Hepatic stellate cell (primary cell): ENCODE measurements around the gene TNFRSF1B.
A peak's percentile ranks its signal among the peaks of the same experiment; 100 is the strongest.

Experiments used
- DNase-seq: peaks from one replicate; pipeline ENCODE4 v3.0.0; 2011; ENCODE audit warnings: low spot score

TNFRSF1B gene

DNA sequence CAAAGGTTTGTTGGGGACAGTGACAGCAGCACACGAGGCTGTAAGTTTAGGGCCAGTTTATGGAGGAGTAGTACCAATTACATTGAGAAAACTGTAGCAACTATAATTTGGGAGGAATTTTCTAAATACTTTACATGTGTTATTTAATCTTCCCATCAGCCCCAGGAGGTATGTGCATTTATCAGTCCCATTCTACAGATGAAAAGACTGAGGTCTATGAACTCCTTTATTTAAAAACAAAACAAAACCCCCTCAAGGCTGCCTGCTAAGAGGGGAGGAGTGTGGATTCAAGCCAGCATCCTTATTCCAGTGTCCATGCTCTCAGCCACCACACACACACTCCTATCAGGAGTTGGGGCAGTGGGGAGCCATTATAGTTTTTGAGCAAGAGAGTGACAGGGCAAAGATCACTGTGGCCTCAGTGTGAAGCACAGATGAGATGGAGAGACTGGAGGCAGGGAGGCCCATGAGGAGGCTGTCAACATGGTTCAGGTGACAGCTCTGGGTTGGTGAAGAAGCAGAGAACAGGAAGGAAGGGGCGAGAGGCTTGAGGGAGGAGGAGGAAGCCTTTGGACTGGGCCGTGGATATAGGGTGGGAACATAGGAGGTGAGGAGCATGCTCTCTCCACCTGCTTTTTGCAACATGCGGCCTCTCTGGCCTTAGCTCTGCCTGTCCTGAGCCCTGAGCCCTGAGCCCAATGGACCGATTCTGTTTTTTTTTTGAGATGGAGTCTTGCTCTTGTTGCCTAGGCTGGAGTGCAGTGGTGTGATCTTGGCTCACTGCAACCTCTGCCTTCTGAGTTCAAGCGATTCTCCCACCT lies 9.7 kb downstream of the TNFRSF1B start:
- DNase-seq, result no peak

DNA sequence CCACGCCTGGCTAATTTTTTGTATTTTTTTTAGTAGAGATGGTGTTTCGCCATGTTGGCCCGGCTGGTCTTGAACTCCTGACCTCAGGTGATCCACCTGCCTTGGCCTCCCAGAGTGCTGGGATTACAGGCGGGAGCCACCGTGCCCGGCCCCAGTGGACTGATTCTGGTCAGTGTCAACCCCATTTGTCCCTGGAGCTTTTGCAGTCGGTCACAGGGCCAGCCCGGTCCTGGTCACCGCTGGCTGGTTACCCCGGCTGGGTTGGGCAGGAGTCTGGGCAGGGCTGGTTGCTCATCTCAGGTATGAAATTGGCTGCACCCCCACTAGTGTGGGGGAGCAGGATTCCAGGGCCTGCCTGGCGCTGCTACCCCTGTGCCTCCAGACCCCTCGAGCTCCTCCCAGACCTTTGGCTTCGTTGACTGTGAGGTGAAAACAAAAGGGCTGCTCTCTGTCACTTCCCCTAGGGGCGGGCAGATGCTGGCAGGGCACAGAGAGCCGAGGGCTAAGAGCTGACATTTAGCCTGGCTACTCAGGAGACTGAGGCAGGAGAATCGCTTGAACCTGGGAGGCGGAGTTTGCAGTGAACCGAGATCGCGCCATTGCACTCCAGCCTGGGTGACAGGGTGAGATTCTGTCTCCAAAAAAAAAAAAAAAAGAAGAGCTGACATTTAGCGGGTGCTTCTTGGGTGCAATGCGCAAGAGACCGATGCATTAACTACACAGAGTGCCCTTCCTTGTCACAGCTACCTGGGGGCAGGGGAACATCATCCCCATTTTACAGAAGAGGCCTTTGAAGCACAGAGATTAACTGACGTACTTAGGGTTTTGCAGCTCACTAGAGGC lies 10.6 kb downstream of the TNFRSF1B start:
- DNase-seq, result no peak

DNA sequence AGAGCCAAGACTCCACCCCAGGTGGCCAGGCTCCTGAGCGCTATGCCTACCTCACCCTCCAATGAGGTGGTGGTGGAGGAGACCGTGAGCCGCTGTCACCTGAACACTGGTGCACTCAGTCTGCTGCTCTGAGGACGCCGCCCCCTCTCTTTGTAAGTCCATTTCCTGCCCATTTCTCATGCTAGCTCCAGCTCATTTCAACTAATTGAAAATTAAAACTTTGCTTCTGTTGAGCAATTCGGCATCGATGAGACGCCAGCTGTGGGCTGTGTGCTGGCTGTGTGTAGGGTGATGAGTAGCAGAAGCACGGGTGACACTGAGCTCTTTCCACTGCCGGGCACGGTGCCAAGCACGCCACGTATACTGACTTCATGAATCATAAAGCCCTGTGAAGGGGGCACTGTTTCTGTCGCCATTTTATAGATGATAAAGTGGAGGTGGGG lies 11.2 kb downstream of the TNFRSF1B start:
- DNase-seq, result peak; percentile 89

DNA sequence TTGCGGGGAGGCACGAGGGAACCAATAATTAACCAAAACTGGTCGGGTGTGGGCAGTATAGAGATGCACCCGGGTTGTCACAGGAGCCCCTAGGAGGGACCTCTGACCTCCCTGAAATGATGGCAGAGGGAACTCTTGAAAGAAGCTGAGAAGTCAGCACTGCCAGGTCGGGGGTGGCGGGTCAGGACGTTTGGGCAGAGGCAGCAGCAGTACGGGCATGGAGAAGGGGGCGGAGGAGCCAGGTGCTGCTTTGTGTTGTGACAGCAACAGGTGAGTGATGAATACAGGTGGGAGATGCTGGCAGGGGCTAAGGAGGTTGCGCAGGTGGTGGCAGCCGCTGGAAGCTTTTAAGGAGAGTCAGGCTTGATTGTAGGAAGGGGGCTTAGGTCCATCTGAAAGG lies 11.7 kb downstream of the TNFRSF1B start:
- no peak for DNase-seq

DNA sequence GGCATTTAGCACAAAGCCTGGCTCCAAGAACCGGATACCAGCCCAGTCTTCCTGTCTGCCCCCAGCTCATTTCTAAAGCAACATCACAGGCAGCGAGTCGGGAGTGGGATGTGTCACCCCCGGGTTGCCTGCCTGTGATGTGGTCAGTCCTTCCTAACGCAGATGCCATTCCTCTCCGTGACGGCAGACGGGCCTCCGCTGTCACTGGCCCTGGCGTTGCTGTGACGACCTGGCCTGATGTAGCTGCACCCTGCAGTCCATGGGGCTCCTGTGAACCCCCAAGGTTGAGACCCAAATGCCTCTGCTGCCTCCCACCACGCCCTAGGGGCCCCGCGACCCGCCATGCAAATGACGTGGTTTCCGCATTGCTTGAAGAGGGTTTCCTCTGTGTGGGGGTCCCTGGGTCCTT lies 12.3 kb downstream of the TNFRSF1B start:
- DNase-seq, result peak; percentile 94

DNA sequence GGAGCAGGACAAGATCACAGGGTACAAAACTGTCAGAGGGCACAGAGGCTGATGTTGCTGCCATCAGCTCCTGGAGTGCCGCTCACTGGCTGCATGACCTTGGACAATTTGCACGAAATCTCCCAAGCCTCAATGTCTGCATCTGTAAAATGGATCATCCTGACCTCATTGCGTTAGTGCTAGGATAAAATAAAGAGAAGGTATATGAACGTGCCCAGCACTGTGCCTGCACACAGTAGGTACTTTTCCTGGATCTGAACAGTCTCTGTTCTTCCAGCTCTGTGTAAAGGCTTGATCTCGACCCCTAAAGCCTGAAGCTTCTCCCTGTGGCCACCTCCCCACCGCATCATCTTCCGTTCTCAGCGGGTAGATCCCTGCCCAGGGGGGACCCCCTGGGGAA lies 12.9 kb downstream of the TNFRSF1B start:
- DNase-seq, result no peak

DNA sequence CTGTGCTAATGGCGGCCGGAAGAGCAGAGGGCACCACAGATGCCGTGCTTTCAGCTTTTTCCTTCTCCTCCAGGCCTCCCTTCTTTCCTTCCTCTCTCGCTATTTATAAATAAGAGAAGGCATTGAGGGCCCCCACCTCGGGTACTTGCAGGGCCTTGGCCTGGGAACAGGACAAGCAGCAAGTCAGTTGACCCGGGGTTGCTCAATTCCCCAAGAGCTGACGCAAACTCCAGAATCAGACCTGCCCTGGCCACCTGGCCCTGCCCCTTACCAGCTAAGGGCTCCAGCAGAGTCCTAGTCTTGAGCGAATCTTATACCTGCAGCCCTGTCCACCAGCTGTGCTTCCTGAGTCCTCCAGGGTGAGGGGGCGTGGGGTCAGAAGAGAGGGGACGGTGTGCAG lies 13.5 kb downstream of the TNFRSF1B start:
- DNase-seq, result no peak

DNA sequence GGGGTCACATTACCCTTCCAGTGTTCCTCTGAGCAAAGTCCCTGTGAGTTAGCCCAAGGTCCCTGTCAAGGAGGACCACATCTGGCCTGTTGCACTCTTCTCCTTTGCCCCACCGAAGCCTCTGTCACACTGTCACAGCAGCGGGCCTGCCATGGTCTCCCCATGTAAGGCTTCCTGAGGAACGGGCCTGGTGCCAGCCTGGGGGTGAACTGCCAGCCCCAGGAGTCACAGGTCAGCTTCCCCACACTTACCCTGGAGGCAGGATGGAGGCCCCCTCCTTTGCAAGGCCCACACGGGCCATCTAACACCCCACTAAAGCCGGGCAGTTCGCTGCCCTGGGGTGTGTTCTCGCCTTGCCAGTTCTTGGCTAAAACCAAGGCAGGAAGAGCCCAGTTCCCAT lies 14.1 kb downstream of the TNFRSF1B start:
- DNase-seq, result no peak

DNA sequence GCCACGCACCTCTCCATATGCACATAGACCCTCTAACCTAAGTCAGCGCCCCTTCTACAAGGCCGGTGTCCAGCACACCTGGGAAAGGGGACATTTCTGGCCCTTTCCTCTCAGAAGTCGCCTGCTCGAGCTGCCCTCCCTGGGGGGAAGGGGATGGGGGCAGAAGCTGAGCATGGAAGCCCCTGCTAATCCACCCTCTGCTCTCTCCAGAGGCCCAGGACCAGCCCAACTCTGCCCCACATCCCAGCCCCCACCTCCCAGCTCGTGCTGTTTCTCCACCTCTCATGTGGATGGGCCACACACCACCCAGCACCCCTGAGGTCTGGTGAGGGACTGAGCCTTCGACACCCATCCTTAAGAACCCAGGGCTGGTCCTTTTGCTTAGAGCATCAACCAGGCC lies 14.8 kb downstream of the TNFRSF1B start:
- no peak for DNase-seq

DNA sequence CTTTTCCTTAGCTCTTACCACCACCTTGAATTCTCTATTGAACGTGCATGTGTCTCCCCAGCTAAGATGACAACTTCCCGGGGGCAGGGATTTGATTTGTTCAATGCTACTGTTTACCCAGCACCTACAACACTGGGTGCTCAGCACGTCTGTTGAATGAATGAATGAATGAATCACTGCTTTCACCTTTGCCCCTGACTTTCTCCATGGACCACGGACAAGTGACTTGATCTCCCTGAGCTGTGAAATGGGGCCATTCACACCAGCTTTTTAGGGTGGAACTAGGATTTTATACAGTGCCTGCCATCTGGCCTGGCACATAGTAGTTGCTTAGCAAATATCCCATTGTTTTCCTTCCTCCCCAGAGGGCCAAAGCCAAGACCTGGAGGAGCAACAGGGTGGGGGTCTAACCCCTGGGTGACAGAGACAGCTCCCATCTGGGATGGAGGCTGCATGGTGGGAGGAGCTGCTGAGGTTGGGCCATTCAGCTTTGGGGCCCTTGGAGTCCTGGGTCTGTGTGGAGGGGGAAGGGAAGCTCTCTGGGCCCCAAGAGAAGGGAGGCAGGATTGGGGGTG lies 15.7 kb downstream of the TNFRSF1B start:
- DNase-seq, result no peak

DNA sequence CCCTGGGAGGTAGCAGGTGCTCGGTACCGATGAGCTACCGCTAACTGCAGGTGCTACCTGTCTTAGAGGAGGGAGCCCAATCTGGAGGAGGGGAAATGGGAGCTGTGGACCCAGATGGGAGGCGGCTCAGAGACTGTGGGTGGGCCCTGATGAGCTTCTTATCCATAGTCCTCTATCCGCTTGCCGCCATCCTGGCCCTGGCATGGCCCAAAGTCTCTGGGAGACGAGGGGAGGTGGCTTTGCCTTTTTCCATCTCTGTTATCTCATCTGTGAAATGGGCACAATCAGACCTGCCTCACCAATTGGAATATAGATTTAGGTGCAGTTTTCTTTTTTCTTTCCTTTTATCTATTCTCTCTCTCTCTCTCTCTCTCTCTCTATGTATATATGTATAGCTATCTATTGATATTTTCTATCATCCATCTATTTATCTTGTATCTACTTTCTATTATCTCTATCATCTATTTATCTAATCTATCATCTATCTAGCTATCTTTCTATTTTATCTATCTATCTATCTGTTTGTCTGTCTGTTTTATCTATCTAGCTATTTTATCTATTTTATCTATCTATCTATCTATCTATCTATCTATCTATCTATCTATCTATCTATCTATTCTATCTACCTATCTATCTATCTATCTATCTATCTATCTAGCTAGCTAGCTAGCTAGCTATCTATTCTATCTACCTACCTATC lies 16.5 kb downstream of the TNFRSF1B start:
- DNase-seq, result no peak

DNA sequence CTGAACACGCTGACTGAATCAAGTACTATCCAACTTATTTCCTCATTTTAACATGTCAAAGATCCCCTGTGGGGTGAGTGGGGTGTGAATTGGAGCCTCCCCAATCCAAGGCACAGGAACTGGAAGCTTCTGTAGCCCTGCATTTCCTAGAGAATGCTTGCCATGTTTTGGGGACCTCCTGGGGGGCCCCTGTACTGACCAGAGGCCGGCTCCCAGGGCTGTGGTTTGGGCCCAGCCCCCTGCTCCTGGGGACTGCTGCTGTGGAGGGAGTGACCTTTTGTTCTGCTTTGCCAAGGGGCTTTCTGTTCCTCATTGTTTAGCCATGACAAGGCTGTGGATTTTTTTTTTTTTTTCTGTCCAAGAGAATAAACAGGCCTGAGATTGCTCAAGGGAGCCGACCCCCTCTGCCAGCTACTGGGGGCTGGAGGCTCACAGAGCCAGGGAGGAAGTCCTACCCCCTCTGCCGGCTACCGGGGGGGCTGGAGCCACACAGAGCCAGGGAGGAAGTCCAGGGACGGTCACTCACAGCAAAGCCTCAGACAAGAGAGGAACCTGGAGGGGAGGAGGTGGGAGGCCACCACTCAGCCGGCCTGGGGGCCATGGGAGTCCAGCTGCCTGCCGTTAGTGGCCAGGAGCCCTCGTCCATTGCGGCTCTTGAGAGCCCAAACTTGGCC lies 17.4 kb downstream of the TNFRSF1B start:
- peak; percentile 98 for DNase-seq

DNA sequence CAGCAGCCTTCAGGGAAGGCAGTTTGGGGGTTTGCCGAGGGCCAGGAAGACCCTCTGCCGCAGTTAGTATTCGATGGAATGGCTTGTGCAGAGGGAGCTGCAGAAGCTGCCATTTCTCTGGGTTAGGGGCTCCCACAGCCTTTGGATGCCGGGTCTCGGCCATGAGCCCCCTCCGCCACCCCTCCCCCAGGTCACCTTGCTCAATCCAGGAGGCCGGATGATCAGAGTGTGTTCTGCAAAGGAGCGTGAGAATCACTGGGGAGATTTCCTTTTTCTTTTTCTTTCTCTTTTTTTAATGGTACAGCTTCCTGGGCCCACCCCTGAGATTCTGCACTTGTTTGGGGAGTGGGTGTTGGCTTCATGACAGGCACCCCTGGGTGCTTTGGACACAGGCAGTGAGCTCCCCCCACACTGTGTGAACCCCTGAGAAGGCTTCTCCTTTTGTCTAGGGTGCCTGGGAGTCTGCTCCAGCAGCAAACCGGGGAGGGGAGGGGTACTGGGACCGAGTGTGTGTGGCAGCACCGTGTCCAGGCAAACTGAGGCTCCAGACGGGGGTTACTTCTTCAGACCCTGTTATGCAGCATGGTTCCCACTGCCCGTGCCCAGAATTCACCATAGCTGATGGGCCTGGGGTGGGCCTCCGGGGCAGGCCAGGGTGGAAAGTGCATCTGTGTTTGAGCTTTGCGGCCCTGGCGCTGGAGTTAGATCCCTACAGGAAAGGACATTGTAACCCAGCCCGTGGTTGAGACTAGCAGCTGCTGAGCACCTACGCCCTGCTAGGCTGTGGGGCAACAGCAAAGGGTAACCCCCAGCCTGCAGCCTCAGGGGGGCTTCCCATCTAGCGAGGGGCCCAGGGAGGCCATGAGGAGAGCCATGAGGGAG lies 18.5 kb downstream of the TNFRSF1B start:
- DNase-seq, result no peak

DNA sequence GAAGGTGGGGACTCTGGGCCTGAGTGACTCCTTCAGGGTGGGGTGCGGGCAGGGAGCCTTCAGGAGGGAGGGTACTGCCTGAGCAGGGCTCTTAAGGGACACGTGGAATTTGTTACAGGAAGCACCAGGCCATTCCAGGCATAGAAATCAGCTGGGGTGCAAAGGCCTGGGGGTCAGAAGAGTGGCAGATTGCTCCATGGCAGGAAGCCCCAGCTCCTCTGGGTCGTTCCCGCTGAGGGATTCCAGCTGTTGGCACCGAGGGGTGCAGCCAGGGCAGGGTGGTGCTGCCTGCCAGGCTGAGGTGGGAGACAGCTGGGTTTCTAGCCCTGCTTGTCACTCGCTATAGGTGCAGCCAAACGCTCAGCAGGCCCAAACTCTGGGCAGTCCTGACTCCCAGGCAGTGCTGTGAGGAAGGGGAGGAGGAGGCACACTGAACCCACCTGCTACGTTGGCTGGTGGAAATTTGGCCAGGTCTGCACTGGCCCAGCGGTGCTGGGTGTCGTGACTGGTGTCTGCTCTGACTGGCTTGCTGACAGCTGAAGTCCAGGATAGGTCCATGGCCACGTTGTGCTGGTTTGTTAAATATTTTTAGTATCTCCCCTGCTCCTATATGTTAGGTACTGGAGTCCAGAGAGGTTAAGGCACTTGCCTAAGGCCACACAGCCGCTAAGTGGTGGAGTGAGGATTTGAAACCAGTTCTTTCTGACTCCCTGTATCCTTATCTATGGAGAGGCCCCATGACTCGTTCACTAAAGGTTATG lies 19.3 kb downstream of the TNFRSF1B start:
- no peak for DNase-seq

DNA sequence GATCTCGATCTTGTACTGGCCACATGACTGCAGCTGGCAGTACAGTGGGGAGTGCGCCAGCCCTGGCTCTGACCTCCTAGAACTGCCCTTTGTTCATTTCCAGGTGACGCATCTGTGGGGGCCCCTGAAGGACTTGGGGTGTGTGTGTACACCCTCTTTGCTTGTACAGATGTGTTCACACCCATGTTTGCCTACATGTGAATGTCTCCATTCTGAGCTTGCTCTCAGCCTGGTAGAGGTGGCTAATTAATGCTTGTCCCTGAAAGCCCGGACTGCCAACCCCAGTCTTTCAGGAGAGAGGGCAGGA lies 19.8 kb downstream of the TNFRSF1B start:
- DNase-seq, result no peak

DNA sequence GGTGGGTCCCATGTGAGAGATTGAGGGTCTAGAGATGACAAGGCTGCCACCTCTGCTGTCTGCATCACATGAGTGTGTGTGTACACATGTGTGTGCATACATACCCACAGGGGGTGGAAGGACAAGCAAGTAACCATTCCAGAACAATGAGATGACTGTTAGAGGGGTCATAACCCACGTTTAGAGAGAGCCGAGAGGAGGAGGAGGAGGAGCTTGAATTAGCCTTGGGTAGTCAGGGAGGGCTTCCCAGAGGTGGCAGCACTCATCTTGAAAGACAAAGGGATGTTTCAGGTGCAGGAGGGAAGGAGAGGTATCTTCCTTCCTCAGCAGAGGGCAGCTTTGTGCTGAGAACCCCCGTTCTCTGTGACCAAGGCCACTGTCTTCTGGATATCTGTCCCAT lies 21.3 kb downstream of the TNFRSF1B start:
- DNase-seq, result no peak

DNA sequence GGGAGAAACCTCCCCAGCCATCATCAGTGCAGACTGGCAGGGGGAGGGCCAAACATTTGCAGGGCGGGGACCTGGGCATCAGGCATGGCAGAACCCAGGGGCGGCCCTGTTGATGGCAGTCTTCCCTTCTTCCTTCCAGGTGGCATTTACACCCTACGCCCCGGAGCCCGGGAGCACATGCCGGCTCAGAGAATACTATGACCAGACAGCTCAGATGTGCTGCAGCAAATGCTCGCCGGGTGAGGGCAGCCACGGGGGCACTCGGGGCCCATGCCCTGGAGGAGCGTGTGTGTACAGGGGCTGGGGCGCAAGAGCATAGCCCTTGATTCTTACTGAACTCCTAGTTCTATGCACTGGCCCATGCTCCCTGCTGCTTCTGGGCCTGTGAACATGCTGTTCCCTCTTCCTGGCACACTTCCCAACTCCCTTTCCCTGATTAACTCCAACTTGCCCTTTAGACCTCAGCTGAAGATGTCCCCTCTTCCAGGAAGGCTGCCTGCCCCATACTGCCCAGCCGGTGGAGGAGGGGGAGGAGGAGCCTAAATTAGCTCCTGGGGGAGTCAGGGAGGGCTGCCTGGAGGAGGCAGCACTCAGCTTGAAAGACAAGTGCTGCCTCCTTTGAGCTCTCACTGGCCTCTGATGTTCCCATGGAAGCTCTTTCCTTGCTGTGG lies 22.0 kb downstream of the TNFRSF1B start:
- no peak for DNase-seq

DNA sequence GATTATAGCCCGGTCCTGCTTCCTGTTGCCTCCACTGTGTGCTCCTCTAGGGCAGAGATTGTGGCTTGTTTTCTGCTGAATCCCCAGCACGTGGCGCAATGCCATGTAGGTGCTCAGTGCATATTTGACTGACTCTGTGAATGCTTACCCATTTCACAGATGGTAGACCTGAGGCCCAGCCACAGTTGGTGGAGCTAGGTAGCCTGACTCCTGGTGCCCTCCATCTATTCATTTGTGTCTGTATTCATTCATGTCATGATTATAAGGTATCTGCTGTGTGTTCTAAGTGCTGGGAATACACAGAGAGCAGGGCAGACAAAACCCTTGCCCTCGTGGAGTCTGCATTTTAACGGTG lies 22.5 kb downstream of the TNFRSF1B start:
- DNase-seq, result no peak

DNA sequence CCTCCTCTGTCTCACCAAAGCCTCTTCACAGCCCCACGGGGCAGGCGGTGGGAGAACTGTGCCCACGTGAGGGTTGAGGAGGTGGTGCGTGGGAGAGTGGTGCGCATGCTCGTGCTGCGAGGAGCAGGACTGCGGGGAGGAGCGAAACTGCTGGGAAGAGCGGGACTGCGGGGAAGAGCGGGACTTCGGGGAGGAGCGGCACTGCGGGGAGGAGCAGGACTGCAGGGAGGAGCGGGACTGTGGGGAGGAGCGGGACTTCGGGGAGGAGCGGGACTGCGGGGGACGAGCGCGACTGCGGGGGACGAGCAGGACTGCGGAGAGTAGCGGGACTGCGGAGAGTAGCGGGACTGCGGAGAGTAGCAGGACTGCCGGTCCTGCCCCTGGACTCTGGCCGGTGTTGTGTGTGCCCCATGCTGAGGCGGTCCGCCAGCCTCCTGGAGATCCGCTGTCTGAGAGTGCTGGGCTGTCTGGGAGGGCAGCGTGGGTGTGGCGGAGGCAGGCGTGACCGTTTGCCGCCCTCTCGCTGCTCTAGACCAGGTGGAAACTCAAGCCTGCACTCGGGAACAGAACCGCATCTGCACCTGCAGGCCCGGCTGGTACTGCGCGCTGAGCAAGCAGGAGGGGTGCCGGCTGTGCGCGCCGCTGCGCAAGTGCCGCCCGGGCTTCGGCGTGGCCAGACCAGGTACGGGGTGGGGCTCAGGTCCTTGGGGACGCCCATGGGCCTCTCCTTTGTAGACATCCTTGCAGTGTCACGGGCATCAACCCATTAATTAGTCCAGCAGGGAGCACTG lies 24.6 kb downstream of the TNFRSF1B start:
- no peak for DNase-seq
